ENCODE measurements around the gene TRIM44.
"Not testable (repeated sequence)": the region's sequence is repeated elsewhere in the genome, so short reads cannot be mapped to it uniquely, and the experiment has no call there.

GRCh38 chr11:35715677-35716076 lies 53.1 kb downstream of the TRIM44 start:
- TF ChIP-seq, protein P1, sequence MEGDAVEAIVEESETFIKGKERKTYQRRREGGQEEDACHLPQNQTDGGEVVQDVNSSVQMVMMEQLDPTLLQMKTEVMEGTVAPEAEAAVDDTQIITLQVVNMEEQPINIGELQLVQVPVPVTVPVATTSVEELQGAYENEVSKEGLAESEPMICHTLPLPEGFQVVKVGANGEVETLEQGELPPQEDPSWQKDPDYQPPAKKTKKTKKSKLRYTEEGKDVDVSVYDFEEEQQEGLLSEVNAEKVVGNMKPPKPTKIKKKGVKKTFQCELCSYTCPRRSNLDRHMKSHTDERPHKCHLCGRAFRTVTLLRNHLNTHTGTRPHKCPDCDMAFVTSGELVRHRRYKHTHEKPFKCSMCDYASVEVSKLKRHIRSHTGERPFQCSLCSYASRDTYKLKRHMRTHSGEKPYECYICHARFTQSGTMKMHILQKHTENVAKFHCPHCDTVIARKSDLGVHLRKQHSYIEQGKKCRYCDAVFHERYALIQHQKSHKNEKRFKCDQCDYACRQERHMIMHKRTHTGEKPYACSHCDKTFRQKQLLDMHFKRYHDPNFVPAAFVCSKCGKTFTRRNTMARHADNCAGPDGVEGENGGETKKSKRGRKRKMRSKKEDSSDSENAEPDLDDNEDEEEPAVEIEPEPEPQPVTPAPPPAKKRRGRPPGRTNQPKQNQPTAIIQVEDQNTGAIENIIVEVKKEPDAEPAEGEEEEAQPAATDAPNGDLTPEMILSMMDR (conservative IDR thresholded peaks at IDR 0.05; ENCODE audit: low read length): not testable (repeated sequence)
- not testable (repeated sequence) for TF ChIP-seq EZH2phosphoT487 (IDR thresholded peaks at IDR 0.05; ENCODE audit: borderline replicate concordance)

Data from Loucy (cell line).